AG10803 (cell line): ENCODE data around the gene SLC2A1.

Experiments used
- DNase-seq: peaks from one replicate; pipeline ENCODE4 v3.0.0; 2010; ENCODE audit warnings: low read depth
- H3K4me3 ChIP-seq: 2 replicates; pipeline ENCODE4 v1.5.1; 2011; ENCODE audit warnings: mild to moderate bottlenecking, low read length, control low read depth
- CTCF ChIP-seq: conservative IDR thresholded peaks from 2 replicates; pipeline ENCODE4 v1.5.1; 2011; ENCODE audit warnings: mild to moderate bottlenecking, low read length, control low read depth, inconsistent platforms

The SLC2A1 gene

GRCh38 chr1:42886046-42886739, 72.5 kb downstream of the SLC2A1 start:
- no peak for DNase-seq
- H3K4me3 ChIP-seq, result no peak overlapping the region
- no peak for TF ChIP-seq CTCF

- H3K4me3 ChIP-seq, result no peak overlapping the region
- DNase-seq, result no peak
- TF ChIP-seq CTCF, result no peak
Observed at GRCh38 chr1:42880384-42880783, 78.3 kb downstream of the SLC2A1 start.

GRCh38 chr1:42877380-42877779, 81.3 kb downstream of the SLC2A1 start:
- no peak for DNase-seq
- H3K4me3 ChIP-seq, result no peak overlapping the region
- no peak for TF ChIP-seq CTCF

GRCh38 chr1:42876009-42876408, 82.7 kb downstream of the SLC2A1 start:
- no peak for TF ChIP-seq CTCF
- no peak overlapping the region for H3K4me3 ChIP-seq
- no peak for DNase-seq
